ENCODE results near the gene ATP8A1.

Gene ATP8A1

DNA sequence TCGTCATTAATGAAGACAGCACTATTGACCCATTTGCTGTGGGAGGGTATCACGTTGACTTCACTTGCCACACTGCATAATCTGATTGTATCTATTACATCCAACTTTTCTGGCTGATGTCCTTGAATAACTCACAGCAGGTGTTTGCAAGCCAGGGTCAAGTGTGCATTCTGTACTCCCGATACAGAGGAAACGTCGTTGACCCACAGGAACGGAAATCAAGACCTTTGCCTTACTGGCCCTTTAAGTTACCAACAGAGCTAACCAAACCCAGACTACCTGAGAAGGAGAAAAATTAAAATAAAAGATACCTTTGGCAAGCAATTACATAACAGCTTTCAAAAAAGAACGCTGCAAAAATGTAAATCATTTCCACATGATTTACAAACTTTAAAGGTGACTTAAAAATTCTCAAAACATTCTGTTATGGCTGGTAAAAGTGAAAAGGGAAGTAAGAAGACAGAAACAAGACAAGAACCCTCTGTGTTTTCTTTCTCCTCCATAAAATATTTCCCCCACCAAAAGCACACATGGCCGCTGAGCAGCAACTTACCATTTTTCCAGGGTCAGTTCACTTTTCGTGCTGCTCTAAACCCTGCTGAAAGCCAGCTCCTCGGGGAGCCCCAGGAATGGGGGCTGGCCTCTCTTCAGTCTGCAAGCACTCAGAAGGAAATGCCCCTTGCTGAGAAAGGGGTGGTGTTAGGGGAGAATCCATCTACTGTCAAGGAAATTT lies 266.1 kb downstream of the ATP8A1 start:
- no peak overlapping the region for H3K27ac ChIP-seq (ENCODE audit: low read length)
- ATAC-seq (ENCODE audit: insufficient read depth, low read depth) (no peak), DNase-seq (no peak)
- H3K4me3 ChIP-seq (ENCODE audit: low read depth in 1 of 2, low read length in 2 of 2) = no peak overlapping the region
- no peaks in the 10 kb centered on the region for H3K4me1 ChIP-seq (ENCODE audit: insufficient read depth, low read length)
- no peaks in the 10 kb centered on the region for H3K9me3 ChIP-seq (ENCODE audit: insufficient read depth, low read length, severe bottlenecking)
- TF ChIP-seq CTCF (IDR thresholded peaks at IDR 0.05; ENCODE audit: borderline replicate concordance, extremely low read depth, low read length, poor library complexity, severe bottlenecking) (no peak), EZH2 (IDR thresholded peaks at IDR 0.05; ENCODE audit: borderline replicate concordance, low read depth, low read length, severe bottlenecking) (no peak)
- H2AFZ ChIP-seq (ENCODE audit: low read depth, low read length) = no peak overlapping the region
- no peak overlapping the region for H3K4me2 ChIP-seq (ENCODE audit: insufficient read depth, low read length)
- no peak overlapping the region for H3K9ac ChIP-seq (ENCODE audit: low read depth, low read length)
- H3K36me3 ChIP-seq (ENCODE audit: insufficient read depth, low read length) = no peaks in the 10 kb centered on the region
- no peaks in the 10 kb centered on the region for H4K20me1 ChIP-seq (ENCODE audit: insufficient read depth, low read length)
- H3K27me3 ChIP-seq (ENCODE audit: insufficient read depth, low read length, poor library complexity) = no peaks in the 10 kb centered on the region
- H3K79me2 ChIP-seq (ENCODE audit: insufficient read depth, low read length) = no peaks in the 10 kb centered on the region

DNA sequence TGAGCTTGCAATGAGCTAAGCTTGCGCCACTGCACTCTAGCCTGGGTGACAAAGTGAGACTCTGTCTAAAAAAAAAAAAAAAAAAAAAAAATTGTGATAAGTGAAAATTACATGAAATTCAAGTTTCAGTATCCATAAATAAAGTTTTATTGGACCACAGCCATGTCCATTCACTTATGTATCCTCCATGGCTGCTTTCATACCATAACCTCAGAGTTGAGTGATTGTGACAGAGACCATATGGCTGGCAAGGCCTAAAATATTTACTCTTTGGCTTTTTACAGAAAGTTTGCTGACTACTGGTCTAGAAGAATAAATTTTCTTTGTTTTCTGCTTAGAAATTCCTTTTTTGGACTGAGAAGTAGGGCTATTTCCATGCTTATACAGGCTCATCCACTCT lies 271.4 kb downstream of the ATP8A1 start:
- Histone ChIP-seq H3K79me2 (ENCODE audit: insufficient read depth, low read length) (no peaks in the 10 kb centered on the region), H3K9ac (ENCODE audit: low read depth, low read length) (no peak overlapping the region), H4K20me1 (ENCODE audit: insufficient read depth, low read length) (no peaks in the 10 kb centered on the region), H3K4me2 (ENCODE audit: insufficient read depth, low read length) (no peak overlapping the region), H3K4me3 (ENCODE audit: low read depth in 1 of 2, low read length in 2 of 2) (no peak overlapping the region), H3K27ac (ENCODE audit: low read length) (no peak overlapping the region), H3K36me3 (ENCODE audit: insufficient read depth, low read length) (no peaks in the 10 kb centered on the region), H3K4me1 (ENCODE audit: insufficient read depth, low read length) (no peaks in the 10 kb centered on the region), H3K9me3 (ENCODE audit: insufficient read depth, low read length, severe bottlenecking) (no peaks in the 10 kb centered on the region), H3K27me3 (ENCODE audit: insufficient read depth, low read length, poor library complexity) (no peaks in the 10 kb centered on the region), H2AFZ (ENCODE audit: low read depth, low read length) (no peak overlapping the region)
- no peak for ATAC-seq (ENCODE audit: insufficient read depth, low read depth)
- no peak for DNase-seq
- TF ChIP-seq CTCF (IDR thresholded peaks at IDR 0.05; ENCODE audit: borderline replicate concordance, extremely low read depth, low read length, poor library complexity, severe bottlenecking) (no peak), EZH2 (IDR thresholded peaks at IDR 0.05; ENCODE audit: borderline replicate concordance, low read depth, low read length, severe bottlenecking) (no peak)

GRCh38 chr4:42381666-42382065 lies 275.2 kb downstream of the ATP8A1 start:
- Histone ChIP-seq H3K36me3 (ENCODE audit: insufficient read depth, low read length) (no peaks in the 10 kb centered on the region), H3K27ac (ENCODE audit: low read length) (no peak overlapping the region), H3K79me2 (ENCODE audit: insufficient read depth, low read length) (no peaks in the 10 kb centered on the region), H3K9ac (ENCODE audit: low read depth, low read length) (no peak overlapping the region), H3K27me3 (ENCODE audit: insufficient read depth, low read length, poor library complexity) (no peaks in the 10 kb centered on the region), H3K4me2 (ENCODE audit: insufficient read depth, low read length) (no peak overlapping the region), H3K4me3 (ENCODE audit: low read depth in 1 of 2, low read length in 2 of 2) (no peak overlapping the region), H2AFZ (ENCODE audit: low read depth, low read length) (no peak overlapping the region), H3K9me3 (ENCODE audit: insufficient read depth, low read length, severe bottlenecking) (no peaks in the 10 kb centered on the region), H4K20me1 (ENCODE audit: insufficient read depth, low read length) (no peaks in the 10 kb centered on the region), H3K4me1 (ENCODE audit: insufficient read depth, low read length) (no peaks in the 10 kb centered on the region)
- DNase-seq (no peak), ATAC-seq (ENCODE audit: insufficient read depth, low read depth) (no peak)
- TF ChIP-seq CTCF (IDR thresholded peaks at IDR 0.05; ENCODE audit: borderline replicate concordance, extremely low read depth, low read length, poor library complexity, severe bottlenecking) (no peak), EZH2 (IDR thresholded peaks at IDR 0.05; ENCODE audit: borderline replicate concordance, low read depth, low read length, severe bottlenecking) (no peak)
